GM21717 (cell line): Measurements from ENCODE around the gene SNX9.
"Not testable (repeated sequence)": the region's sequence is repeated elsewhere in the genome, so short reads cannot be mapped to it uniquely, and the experiment has no call there.

ENCODE experiments used
- ATAC-seq: cut with Tn5 transposase; IDR thresholded peaks from one replicate; pipeline ENCODE4 v1.9.1; 2021; ENCODE audit warnings: mild to moderate bottlenecking, moderate library complexity; ENCODE audit not compliant: unreplicated experiment

The SNX9 gene

GRCh38 chr6:157830354-157831017 is 7.4 kb downstream of the SNX9 start:
- peak; percentile 86 for ATAC-seq

GRCh38 chr6:157831018-157831369 is 7.9 kb downstream of the SNX9 start:
- no peak for ATAC-seq

GRCh38 chr6:157831424-157832249 is 8.6 kb downstream of the SNX9 start:
- no peak for ATAC-seq

GRCh38 chr6:157832250-157832967 is 9.4 kb downstream of the SNX9 start:
- ATAC-seq, result no peak

GRCh38 chr6:157834549-157834948 is 11.5 kb downstream of the SNX9 start:
- no peak for ATAC-seq

GRCh38 chr6:157838718-157839430 is 15.8 kb downstream of the SNX9 start:
- ATAC-seq, result no peak

GRCh38 chr6:157839606-157840005 is 16.6 kb downstream of the SNX9 start:
- ATAC-seq, result no peak

GRCh38 chr6:157840261-157840660 is 17.2 kb downstream of the SNX9 start:
- no peak for ATAC-seq

GRCh38 chr6:157840776-157841175 is 17.7 kb downstream of the SNX9 start:
- ATAC-seq, result no peak

- ATAC-seq, result peak; percentile 97
Observed at GRCh38 chr6:157841211-157841840, 18.3 kb downstream of the SNX9 start.

- no peak for ATAC-seq
Observed at GRCh38 chr6:157842212-157842611, 19.2 kb downstream of the SNX9 start.

GRCh38 chr6:157844196-157844595 is 21.1 kb downstream of the SNX9 start:
- not testable (repeated sequence) for ATAC-seq

- no peak for ATAC-seq
Observed at GRCh38 chr6:157845493-157846259, 22.6 kb downstream of the SNX9 start.

- ATAC-seq, result no peak
Observed at GRCh38 chr6:157847846-157848245, 24.8 kb downstream of the SNX9 start.

- ATAC-seq, result no peak
Observed at GRCh38 chr6:157848693-157849092, 25.6 kb downstream of the SNX9 start.

GRCh38 chr6:157849288-157850017 is 26.4 kb downstream of the SNX9 start:
- ATAC-seq, result no peak

- no peak for ATAC-seq
Observed at GRCh38 chr6:157850030-157850429, 27.0 kb downstream of the SNX9 start.

- ATAC-seq, result no peak
Observed at GRCh38 chr6:157853018-157853805, 30.2 kb downstream of the SNX9 start.
